K562 (cell line): ENCODE results near the gene ANKRD27. TPM values are rescaled to one million over a fixed set of nuclear protein-coding genes. Genes with fewer than 3 reads are reported as not detected.
"Not testable (repeated sequence)": the region's sequence is repeated elsewhere in the genome, so short reads cannot be mapped to it uniquely, and the experiment has no call there.

Source experiments
- CC2D1A ChIP-seq: fragments of 450-650 bp; IDR thresholded peaks from 2 replicates; pipeline ENCODE4 v1.6.1; 2017; ENCODE audit warnings: mild to moderate bottlenecking
- CHCHD3 ChIP-seq: fragments of 250-450 bp; sonication (Bioruptor Pico); IDR thresholded peaks from 2 replicates; pipeline ENCODE4 v2.1.2; 2022; ENCODE audit warnings: mild to moderate bottlenecking
- ESRRA ChIP-seq: fragments of 450-650 bp; IDR thresholded peaks from 2 replicates; pipeline ENCODE4 v1.6.1; 2014; ENCODE audit warnings: low read depth, mild to moderate bottlenecking, moderate library complexity, borderline replicate concordance
- GTF2F1 ChIP-seq: IDR thresholded peaks from 2 replicates; pipeline ENCODE4 v1.6.1; 2011; ENCODE audit warnings: low read depth, low read length, improper control_type of control experiment
- KDM5B ChIP-seq: fragments of 200-600 bp; sonication (generic); IDR thresholded peaks from 2 replicates; pipeline ENCODE4 v1.6.1; 2012; ENCODE audit warnings: low read depth, mild to moderate bottlenecking, moderate library complexity, low read length, control low read depth, inconsistent platforms; ENCODE audit not compliant: insufficient replicate concordance
- MLX ChIP-seq, 2 experiments: fragments of 450-650 bp in 1 of 2; sonication (generic) in 1 of 2; formaldehyde crosslinking; conservative IDR thresholded peaks; 2 replicates each; pipeline versions ENCODE4 v1.4.0 to v1.8.1; 2020 to 2022; ENCODE audit warnings: mild to moderate bottlenecking in 1 of 2, missing genetic modification reagents in 1 of 2
- NCOR1 ChIP-seq: fragments of 450-650 bp; IDR thresholded peaks from 2 replicates; pipeline ENCODE4 v1.6.1; 2016; ENCODE audit warnings: mild to moderate bottlenecking, moderate library complexity
- NRF1 ChIP-seq, 2 experiments: fragments of 450-650 bp; IDR thresholded peaks in 1 of 2; conservative IDR thresholded peaks in 1 of 2; 2 replicates each; pipeline ENCODE4 v1.6.1; 2014; ENCODE audit warnings: mild to moderate bottlenecking in 2 of 2
- POLR2G ChIP-seq: fragments of 200-400 bp; formaldehyde crosslinking; IDR thresholded peaks from 2 replicates; pipeline ENCODE4 v1.6.1; 2017; ENCODE audit warnings: low read depth, mild to moderate bottlenecking, antibody characterized with exemption, low read length, moderate library complexity
- SP1 ChIP-seq: sonication (generic); formaldehyde crosslinking; IDR thresholded peaks from 2 replicates; pipeline ENCODE4 v1.8.1; 2022; ENCODE audit warnings: mild to moderate bottlenecking, missing genetic modification reagents
- TAF1 ChIP-seq: IDR thresholded peaks from 2 replicates; pipeline ENCODE4 v1.6.1; 2011; ENCODE audit warnings: mild to moderate bottlenecking, low read length, moderate library complexity; ENCODE audit not compliant: insufficient read depth, control insufficient read depth, severe bottlenecking; ENCODE audit errors: extremely low read depth
- polyA plus RNA-seq, 8 experiments: library from polyadenylated mRNA; depleted of rRNA in 4 of 8; stranded (reverse) in 5 of 8; unstranded in 3 of 8; fragments of >200 nt; fragmentation: Nextera tagmentation in 2 of 8; fragmentation: Illumina TruSeq in 1 of 8; extraction: Ambion mirVana in 2 of 8; extraction: Trizol in 1 of 8; gene quantifications; 2 replicates each; pipeline versions ENCODE4 v1.2.1 to v1.2.3, GENCODE V29; 2011 to 2014; ENCODE audit warnings: inconsistent platforms in 1 of 8, missing spikeins in 1 of 8
- total RNA-seq, 7 experiments: library from RNA; depleted of rRNA in 6 of 7; stranded (reverse); fragments of >200 nt in 6 of 7; fragmentation: Illumina TruSeq in 2 of 7; extraction: Trizol in 2 of 7; gene quantifications; 2 replicates each; pipeline versions ENCODE4 v1.2.1 to v1.2.3, GENCODE V29; 2011 to 2021; ENCODE audit warnings: low replicate concordance in 1 of 7
- TF ChIP-seq, protein P1 (sequence below): sonication (generic); formaldehyde crosslinking; IDR thresholded peaks from 2 replicates; pipeline ENCODE4 v1.8.0; 2022; ENCODE audit warnings: mild to moderate bottlenecking, low read depth, missing genetic modification reagents
- TF ChIP-seq, protein P2 (sequence below), 2 experiments: fragments of 450-650 bp; IDR thresholded peaks; 2 replicates each; pipeline ENCODE4 v1.6.1; 2016
- TF ChIP-seq, protein P3 (sequence below), 2 experiments: IDR thresholded peaks in 1 of 2; conservative IDR thresholded peaks in 1 of 2; 2 replicates each; pipeline ENCODE4 v1.6.1; 2016; ENCODE audit warnings: low read depth in 2 of 2, mild to moderate bottlenecking in 1 of 2, missing compliant biosample characterization in 1 of 2, missing genetic modification characterization in 1 of 2, moderate library complexity in 1 of 2

Gene ANKRD27
- total and polyA plus RNA-seq, 9 of the 15 experiments (the other 6 are each of a cell fraction or from before 2014, with no cell fraction given), result 5.3 to 71.3 (median 54.2) TPM

DNA sequence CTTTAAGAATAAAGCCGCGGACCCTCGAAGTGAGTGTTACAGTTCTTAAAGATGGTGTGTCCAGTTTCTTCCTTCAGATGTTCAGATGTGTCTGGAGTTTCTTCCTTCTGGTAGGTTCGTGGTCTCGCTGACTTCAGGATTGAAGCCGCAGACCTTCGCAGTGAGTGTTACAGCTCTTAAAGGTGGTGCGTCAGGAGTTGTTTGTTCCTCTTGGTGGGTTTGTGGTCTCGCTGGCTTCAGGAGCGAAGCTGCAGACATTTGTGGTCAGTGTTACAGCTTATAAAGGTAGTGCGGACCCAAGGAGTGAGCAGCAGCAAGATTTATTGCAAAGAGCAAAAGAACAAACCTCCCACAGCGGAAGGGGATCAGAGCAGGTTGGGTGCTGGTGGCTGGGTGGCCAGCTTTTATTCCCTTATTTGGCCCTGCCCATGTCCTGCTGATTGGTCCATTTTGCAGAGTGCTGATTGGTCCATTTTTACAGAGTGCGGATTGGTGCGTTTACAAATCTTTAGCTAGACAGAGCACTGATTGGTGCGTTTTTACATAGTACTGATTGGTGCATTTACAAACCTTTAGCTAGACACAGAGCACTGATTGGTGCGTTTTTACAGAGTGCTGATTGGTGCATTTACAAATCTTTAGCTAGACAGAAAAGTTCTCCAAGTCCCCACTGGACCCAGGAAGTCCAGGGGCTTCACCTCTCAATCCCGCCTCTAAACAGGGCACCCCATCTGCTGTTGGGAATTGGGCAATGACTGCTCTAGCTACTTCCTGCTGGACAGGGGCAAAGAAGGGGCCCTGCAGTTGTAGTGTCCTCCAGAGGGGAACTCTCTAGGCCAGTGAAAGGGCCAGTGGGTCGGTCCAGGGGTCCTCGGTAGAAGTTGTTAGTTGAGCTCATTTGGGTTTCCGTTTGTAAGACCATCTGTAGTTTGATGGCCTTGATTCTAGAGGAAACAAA, 18.4 kb upstream of the ANKRD27 start (continued):
- TF ChIP-seq, protein P1, sequence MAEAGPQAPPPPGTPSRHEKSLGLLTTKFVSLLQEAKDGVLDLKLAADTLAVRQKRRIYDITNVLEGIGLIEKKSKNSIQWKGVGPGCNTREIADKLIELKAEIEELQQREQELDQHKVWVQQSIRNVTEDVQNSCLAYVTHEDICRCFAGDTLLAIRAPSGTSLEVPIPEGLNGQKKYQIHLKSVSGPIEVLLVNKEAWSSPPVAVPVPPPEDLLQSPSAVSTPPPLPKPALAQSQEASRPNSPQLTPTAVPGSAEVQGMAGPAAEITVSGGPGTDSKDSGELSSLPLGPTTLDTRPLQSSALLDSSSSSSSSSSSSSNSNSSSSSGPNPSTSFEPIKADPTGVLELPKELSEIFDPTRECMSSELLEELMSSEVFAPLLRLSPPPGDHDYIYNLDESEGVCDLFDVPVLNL (CRISPR knock-in tag), result 0 out of 2 replicates have a peak, but pooled peaks have one; percentile 16
- peak; percentile 77; the same call in 1 of the 2 replicates for TF ChIP-seq SP1
- peak; percentile 72 for TF ChIP-seq POLR2G
- TF ChIP-seq MLX (CRISPR knock-in tag; conservative IDR thresholded peaks at IDR 0.05), result 0 out of 4 replicates have a peak, but pooled peaks of 1 of the 2 experiments have one; percentile 50
- TF ChIP-seq CC2D1A, result peak; percentile 95
- TF ChIP-seq TAF1, result peak; percentile 67
- TF ChIP-seq CHCHD3 (CRISPR knock-in tag), result 0 out of 2 replicates have a peak, but pooled peaks have one; percentile 35
- TF ChIP-seq NRF1 (conservative IDR thresholded peaks at IDR 0.05 in 1 of 2, IDR thresholded peaks at IDR 0.05 in 1 of 2), result peak in 1 of 2 experiments; percentile 33; a peak in 2 of 4 replicates
- TF ChIP-seq KDM5B, result peak; percentile 86
- TF ChIP-seq, protein P2, sequence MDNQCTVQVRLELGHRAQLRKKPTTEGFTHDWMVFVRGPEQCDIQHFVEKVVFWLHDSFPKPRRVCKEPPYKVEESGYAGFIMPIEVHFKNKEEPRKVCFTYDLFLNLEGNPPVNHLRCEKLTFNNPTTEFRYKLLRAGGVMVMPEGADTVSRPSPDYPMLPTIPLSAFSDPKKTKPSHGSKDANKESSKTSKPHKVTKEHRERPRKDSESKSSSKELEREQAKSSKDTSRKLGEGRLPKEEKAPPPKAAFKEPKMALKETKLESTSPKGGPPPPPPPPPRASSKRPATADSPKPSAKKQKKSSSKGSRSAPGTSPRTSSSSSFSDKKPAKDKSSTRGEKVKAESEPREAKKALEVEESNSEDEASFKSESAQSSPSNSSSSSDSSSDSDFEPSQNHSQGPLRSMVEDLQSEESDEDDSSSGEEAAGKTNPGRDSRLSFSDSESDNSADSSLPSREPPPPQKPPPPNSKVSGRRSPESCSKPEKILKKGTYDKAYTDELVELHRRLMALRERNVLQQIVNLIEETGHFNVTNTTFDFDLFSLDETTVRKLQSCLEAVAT (IDR thresholded peaks at IDR 0.05), result peak; percentile 59 to 83; a peak in 3 of 4 replicates
- TF ChIP-seq, protein P3, sequence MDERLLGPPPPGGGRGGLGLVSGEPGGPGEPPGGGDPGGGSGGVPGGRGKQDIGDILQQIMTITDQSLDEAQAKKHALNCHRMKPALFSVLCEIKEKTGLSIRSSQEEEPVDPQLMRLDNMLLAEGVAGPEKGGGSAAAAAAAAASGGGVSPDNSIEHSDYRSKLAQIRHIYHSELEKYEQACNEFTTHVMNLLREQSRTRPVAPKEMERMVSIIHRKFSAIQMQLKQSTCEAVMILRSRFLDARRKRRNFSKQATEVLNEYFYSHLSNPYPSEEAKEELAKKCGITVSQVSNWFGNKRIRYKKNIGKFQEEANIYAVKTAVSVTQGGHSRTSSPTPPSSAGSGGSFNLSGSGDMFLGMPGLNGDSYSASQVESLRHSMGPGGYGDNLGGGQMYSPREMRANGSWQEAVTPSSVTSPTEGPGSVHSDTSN (CRISPR knock-in tag; IDR thresholded peaks at IDR 0.05; ENCODE audit: low read depth), result not testable (repeated sequence)
- TF ChIP-seq, protein P3 (tag; conservative IDR thresholded peaks at IDR 0.05; ENCODE audit: low read depth), result 0 out of 2 replicates have a peak, but pooled peaks have one; percentile 23
- TF ChIP-seq GTF2F1, result 0 out of 2 replicates have a peak, but pooled peaks have one; percentile 69
- 0 out of 2 replicates have a peak, but pooled peaks have one; percentile 14 for TF ChIP-seq NCOR1
- TF ChIP-seq ESRRA, result peak; percentile 9; the same call in 1 of the 2 replicates
